ENCODE measurements around the gene ST3GAL4. TPM values are rescaled to one million over a fixed set of nuclear protein-coding genes. Genes with fewer than 3 reads are reported as not detected.

ST3GAL4 gene
- 19.1 and 20.0 TPM in 2 replicates for total RNA-seq

GRCh38 chr11:126355324-126355925 is at the start of gene ST3GAL4:
Gene ST3GAL4 (plus strand): TSS chr11:126355686. CDS start chr11:126406156, 50,470 bp downstream.

Other genes starting within 250 kb of the ST3GAL4 start
- gene RPUSD4, start 144.0 kb upstream of the ST3GAL4 start, total RNA-seq = 40.1 and 40.7 TPM in 2 replicates
- 26.5 and 27.4 TPM in 2 replicates for gene FAM118B, start 143.9 kb upstream of the ST3GAL4 start, total RNA-seq
- gene SRPRA, start 86.8 kb upstream of the ST3GAL4 start, total RNA-seq = 40.0 and 69.7 TPM in 2 replicates
- 8.5 and 15.1 TPM in 2 replicates for gene FOXRED1, start 86.5 kb upstream of the ST3GAL4 start, total RNA-seq
- 2.1 and 2.2 TPM in 2 replicates for gene TIRAP, start 72.6 kb upstream of the ST3GAL4 start, total RNA-seq
- gene DCPS, start 51.6 kb upstream of the ST3GAL4 start, total RNA-seq = 7.2 and 11.4 TPM in 2 replicates

Data from endothelial cell of coronary artery (primary cell).